Fibroblast of skin of left biceps (primary cell): ENCODE measurements around the gene OR2AP1.
"Not testable (repeated sequence)": the region's sequence is repeated elsewhere in the genome, so short reads cannot be mapped to it uniquely, and the experiment has no call there.

ENCODE experiments used
- DNase-seq, 2 experiments: peaks; one replicate each; pipeline ENCODE4 v3.0.0-alpha.2; 2013; ENCODE audit warnings: low read depth in 2 of 2

Gene OR2AP1

GRCh38 chr12:55572168-55572567 is at the start of gene OR2AP1:
Gene OR2AP1 (plus strand): TSS chr12:55572468. CDS start chr12:55574415, 1,947 bp downstream.
- no peak for DNase-seq

GRCh38 chr12:55548235-55548634 is 24.0 kb upstream of the OR2AP1 start:
- DNase-seq: not testable (repeated sequence)

- no peak for DNase-seq
These were observed 23.5 kb upstream of the OR2AP1 start for GRCh38 chr12:55548756-55549155.

GRCh38 chr12:55549302-55549701 is 23.0 kb upstream of the OR2AP1 start, which contains the start of gene OR6C4:
Gene OR6C4 (plus strand): TSS chr12:55549602. CDS start chr12:55551227, 1,625 bp downstream.
- no peak for DNase-seq

- no peak for DNase-seq
These were observed 18.0 kb upstream of the OR2AP1 start for GRCh38 chr12:55554296-55554695.

GRCh38 chr12:55570060-55570459 is 2.2 kb upstream of the OR2AP1 start:
- DNase-seq: not testable (repeated sequence)

- DNase-seq: not testable (repeated sequence)
These were observed 1.6 kb upstream of the OR2AP1 start for GRCh38 chr12:55570689-55571088.

- no peak for DNase-seq
These were observed 9.8 kb downstream of the OR2AP1 start for GRCh38 chr12:55582066-55582465.

- DNase-seq: no peak
These were observed 13.5 kb downstream of the OR2AP1 start for GRCh38 chr12:55585817-55586216.

- DNase-seq: not testable (repeated sequence)
These were observed 17.9 kb downstream of the OR2AP1 start for GRCh38 chr12:55590152-55590551.

GRCh38 chr12:55607821-55608594 is 35.7 kb downstream of the OR2AP1 start:
- DNase-seq: no peak

- no peak for DNase-seq
These were observed 38.3 kb downstream of the OR2AP1 start for GRCh38 chr12:55610598-55610997.

- DNase-seq: no peak
These were observed 40.4 kb downstream of the OR2AP1 start for GRCh38 chr12:55612646-55613045.

GRCh38 chr12:55614764-55615163 is 42.5 kb downstream of the OR2AP1 start:
- DNase-seq: no peak

GRCh38 chr12:55619354-55620138 is 47.3 kb downstream of the OR2AP1 start:
- peak; percentile 79 to 82 for DNase-seq

- DNase-seq: no peak
These were observed 51.8 kb downstream of the OR2AP1 start for GRCh38 chr12:55624056-55624455.
